Measurements from ENCODE around the gene SRCAP.

The SRCAP gene

GRCh38 chr16:30677931-30678585, 20.9 kb upstream of the SRCAP start:
- Histone ChIP-seq H3K9ac (no peak overlapping the region), H3K27ac (no peak overlapping the region), H3K79me2 (ENCODE audit: insufficient read depth, low read depth) (no peaks in the 10 kb centered on the region), H3K4me2 (no peak overlapping the region), H3K4me1 (ENCODE audit: low read depth, poor library complexity, severe bottlenecking) (no peaks in the 10 kb centered on the region), H3K36me3 (ENCODE audit: insufficient read depth) (no peaks in the 10 kb centered on the region), H3K4me3 (IDR thresholded peaks at IDR 0.05; ENCODE audit: insufficient read depth, low read depth, low read length) (no peak overlapping the region), H2AFZ (ENCODE audit: low read depth) (no peak overlapping the region), H3K27me3 (ENCODE audit: insufficient read depth, low read depth) (no peaks in the 10 kb centered on the region), H4K20me1 (ENCODE audit: insufficient read depth) (no peaks in the 10 kb centered on the region)
- TF ChIP-seq, protein P1, sequence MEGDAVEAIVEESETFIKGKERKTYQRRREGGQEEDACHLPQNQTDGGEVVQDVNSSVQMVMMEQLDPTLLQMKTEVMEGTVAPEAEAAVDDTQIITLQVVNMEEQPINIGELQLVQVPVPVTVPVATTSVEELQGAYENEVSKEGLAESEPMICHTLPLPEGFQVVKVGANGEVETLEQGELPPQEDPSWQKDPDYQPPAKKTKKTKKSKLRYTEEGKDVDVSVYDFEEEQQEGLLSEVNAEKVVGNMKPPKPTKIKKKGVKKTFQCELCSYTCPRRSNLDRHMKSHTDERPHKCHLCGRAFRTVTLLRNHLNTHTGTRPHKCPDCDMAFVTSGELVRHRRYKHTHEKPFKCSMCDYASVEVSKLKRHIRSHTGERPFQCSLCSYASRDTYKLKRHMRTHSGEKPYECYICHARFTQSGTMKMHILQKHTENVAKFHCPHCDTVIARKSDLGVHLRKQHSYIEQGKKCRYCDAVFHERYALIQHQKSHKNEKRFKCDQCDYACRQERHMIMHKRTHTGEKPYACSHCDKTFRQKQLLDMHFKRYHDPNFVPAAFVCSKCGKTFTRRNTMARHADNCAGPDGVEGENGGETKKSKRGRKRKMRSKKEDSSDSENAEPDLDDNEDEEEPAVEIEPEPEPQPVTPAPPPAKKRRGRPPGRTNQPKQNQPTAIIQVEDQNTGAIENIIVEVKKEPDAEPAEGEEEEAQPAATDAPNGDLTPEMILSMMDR (conservative IDR thresholded peaks at IDR 0.05; ENCODE audit: low read depth, low read length): no peak

- TF ChIP-seq, protein P1 (conservative IDR thresholded peaks at IDR 0.05; ENCODE audit: low read depth, low read length): no peak
- Histone ChIP-seq H3K27me3 (ENCODE audit: insufficient read depth, low read depth) (no peaks in the 10 kb centered on the region), H3K4me3 (IDR thresholded peaks at IDR 0.05; ENCODE audit: insufficient read depth, low read depth, low read length) (no peak overlapping the region), H3K27ac (no peak overlapping the region), H3K4me1 (ENCODE audit: low read depth, poor library complexity, severe bottlenecking) (no peaks in the 10 kb centered on the region), H3K79me2 (ENCODE audit: insufficient read depth, low read depth) (no peaks in the 10 kb centered on the region), H2AFZ (ENCODE audit: low read depth) (no peak overlapping the region), H3K4me2 (no peak overlapping the region), H3K9ac (no peak overlapping the region), H4K20me1 (ENCODE audit: insufficient read depth) (no peaks in the 10 kb centered on the region), H3K36me3 (ENCODE audit: insufficient read depth) (no peaks in the 10 kb centered on the region)
Measured at GRCh38 chr16:30678586-30678970, 20.4 kb upstream of the SRCAP start.

- H3K4me2 ChIP-seq: no peak overlapping the region
- H4K20me1 ChIP-seq (ENCODE audit: insufficient read depth): no peaks in the 10 kb centered on the region
- no peak overlapping the region for H3K9ac ChIP-seq
- no peak overlapping the region for H3K27ac ChIP-seq
- H3K4me3 ChIP-seq (IDR thresholded peaks at IDR 0.05; ENCODE audit: insufficient read depth, low read depth, low read length): no peak overlapping the region
- no peaks in the 10 kb centered on the region for H3K4me1 ChIP-seq (ENCODE audit: low read depth, poor library complexity, severe bottlenecking)
- TF ChIP-seq, protein P1 (conservative IDR thresholded peaks at IDR 0.05; ENCODE audit: low read depth, low read length): no peak
- no peak overlapping the region for H2AFZ ChIP-seq (ENCODE audit: low read depth)
- no peaks in the 10 kb centered on the region for H3K36me3 ChIP-seq (ENCODE audit: insufficient read depth)
- no peaks in the 10 kb centered on the region for H3K79me2 ChIP-seq (ENCODE audit: insufficient read depth, low read depth)
- no peaks in the 10 kb centered on the region for H3K27me3 ChIP-seq (ENCODE audit: insufficient read depth, low read depth)
Measured at GRCh38 chr16:30680326-30680725, 18.6 kb upstream of the SRCAP start.

GRCh38 chr16:30688701-30689100, 10.3 kb upstream of the SRCAP start:
- H3K4me2 ChIP-seq: no peak overlapping the region
- no peak overlapping the region for H3K4me3 ChIP-seq (IDR thresholded peaks at IDR 0.05; ENCODE audit: insufficient read depth, low read depth, low read length)
- H3K9ac ChIP-seq: no peak overlapping the region
- TF ChIP-seq, protein P1 (conservative IDR thresholded peaks at IDR 0.05; ENCODE audit: low read depth, low read length): no peak
- no peaks in the 10 kb centered on the region for H4K20me1 ChIP-seq (ENCODE audit: insufficient read depth)
- H3K79me2 ChIP-seq (ENCODE audit: insufficient read depth, low read depth): no peaks in the 10 kb centered on the region
- H3K4me1 ChIP-seq (ENCODE audit: low read depth, poor library complexity, severe bottlenecking): peaks cover 3% of the 10 kb centered on the region
- H3K27ac ChIP-seq: no peak overlapping the region
- no peaks in the 10 kb centered on the region for H3K27me3 ChIP-seq (ENCODE audit: insufficient read depth, low read depth)
- H2AFZ ChIP-seq (ENCODE audit: low read depth): no peak overlapping the region
- no peaks in the 10 kb centered on the region for H3K36me3 ChIP-seq (ENCODE audit: insufficient read depth)

All from KMS-11 (cell line).